Measurements from ENCODE around the gene FAM20C. TPM values are rescaled to one million over a fixed set of nuclear protein-coding genes. Genes with fewer than 3 reads are reported as not detected.

The FAM20C gene
- total RNA-seq, 2 donors from 2014 or later: 32.5 to 106 TPM

DNA sequence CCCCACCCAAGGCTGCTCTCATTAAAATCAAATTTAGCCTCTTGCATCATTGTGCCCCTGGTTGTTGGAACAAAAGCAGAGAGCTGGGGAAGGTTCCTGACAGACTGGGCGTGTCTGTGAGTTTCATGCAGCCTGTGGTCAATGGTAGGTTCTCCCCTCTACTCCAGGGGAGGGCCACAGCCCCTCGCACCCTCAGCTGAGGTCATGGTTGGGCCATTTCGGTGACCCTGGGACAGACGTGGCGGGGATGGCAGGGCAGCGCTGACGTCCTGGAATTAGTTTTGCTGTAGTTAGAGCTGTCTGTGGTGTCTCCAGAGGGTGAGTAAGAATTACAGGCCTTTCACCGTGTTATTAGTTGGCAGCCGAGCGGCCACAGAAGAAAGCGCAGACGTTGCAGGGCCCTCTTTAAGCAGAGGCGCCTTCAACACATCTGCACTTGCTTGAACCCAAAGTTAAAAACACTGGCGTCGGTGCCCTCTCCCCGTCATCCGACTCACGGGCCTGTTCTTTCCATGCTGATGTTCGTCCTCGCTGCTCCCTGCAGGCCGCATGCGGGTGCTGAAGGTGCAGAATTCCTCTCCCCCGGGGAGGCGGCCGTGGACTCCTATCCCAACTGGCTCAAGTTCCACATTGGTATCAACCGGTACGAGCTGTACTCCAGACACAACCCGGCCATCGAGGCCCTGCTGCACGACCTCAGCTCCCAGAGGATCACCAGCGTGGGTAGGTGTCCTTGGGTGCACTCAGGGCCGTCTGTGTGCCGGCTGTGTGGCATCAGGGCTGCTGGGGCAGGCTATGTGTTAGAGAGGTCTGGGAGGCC, 2.8 kb downstream of the FAM20C start:
- Histone ChIP-seq H3K4me3 (peak overlapping the region; percentile 89), H3K9me3 (no peaks in the 10 kb centered on the region), H3K27me3 (replicated peaks; ENCODE audit: insufficient read depth) (no peaks in the 10 kb centered on the region), H3K4me1 (ENCODE audit: control insufficient read depth in 1 of 2, low read depth in 2 of 2) (peaks cover 15 to 59% of the 10 kb centered on the region in 2 donors), H3K27ac (no peak overlapping the region), H3K36me3 (peaks cover 37% of the 10 kb centered on the region)
- ATAC-seq (ENCODE audit: insufficient number of reproducible peaks, low FRiP score, low read depth): no peak
- DNase-seq (ENCODE audit: low spot score): no peak
- TF ChIP-seq, protein P1, sequence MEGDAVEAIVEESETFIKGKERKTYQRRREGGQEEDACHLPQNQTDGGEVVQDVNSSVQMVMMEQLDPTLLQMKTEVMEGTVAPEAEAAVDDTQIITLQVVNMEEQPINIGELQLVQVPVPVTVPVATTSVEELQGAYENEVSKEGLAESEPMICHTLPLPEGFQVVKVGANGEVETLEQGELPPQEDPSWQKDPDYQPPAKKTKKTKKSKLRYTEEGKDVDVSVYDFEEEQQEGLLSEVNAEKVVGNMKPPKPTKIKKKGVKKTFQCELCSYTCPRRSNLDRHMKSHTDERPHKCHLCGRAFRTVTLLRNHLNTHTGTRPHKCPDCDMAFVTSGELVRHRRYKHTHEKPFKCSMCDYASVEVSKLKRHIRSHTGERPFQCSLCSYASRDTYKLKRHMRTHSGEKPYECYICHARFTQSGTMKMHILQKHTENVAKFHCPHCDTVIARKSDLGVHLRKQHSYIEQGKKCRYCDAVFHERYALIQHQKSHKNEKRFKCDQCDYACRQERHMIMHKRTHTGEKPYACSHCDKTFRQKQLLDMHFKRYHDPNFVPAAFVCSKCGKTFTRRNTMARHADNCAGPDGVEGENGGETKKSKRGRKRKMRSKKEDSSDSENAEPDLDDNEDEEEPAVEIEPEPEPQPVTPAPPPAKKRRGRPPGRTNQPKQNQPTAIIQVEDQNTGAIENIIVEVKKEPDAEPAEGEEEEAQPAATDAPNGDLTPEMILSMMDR (IDR thresholded peaks at IDR 0.05): no peak

DNA sequence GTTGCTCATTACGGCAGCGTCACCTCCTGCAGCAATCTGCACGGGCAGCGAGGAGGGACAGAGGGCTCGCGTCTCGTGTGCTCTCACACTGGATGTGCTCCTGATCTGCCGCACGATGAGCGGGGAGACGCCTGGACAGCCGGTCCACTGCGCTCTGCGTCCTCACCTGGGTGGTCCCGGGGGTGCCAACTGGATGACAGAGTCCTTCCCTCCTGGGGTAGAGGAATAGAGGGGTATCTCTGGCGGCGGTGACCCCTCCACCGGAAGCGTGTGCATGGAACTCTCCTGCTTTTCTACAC, 3.4 kb downstream of the FAM20C start:
- Histone ChIP-seq H3K4me1 (ENCODE audit: control insufficient read depth in 1 of 2, low read depth in 2 of 2) (peaks cover 15 to 58% of the 10 kb centered on the region in 2 donors), H3K4me3 (peak overlapping the region; percentile 89), H3K27me3 (replicated peaks; ENCODE audit: insufficient read depth) (no peaks in the 10 kb centered on the region), H3K27ac (no peak overlapping the region), H3K9me3 (no peaks in the 10 kb centered on the region), H3K36me3 (peaks cover 42% of the 10 kb centered on the region)
- DNase-seq (ENCODE audit: low spot score) (no peak), ATAC-seq (ENCODE audit: insufficient number of reproducible peaks, low FRiP score, low read depth) (no peak)
- TF ChIP-seq, protein P1 (IDR thresholded peaks at IDR 0.05): no peak

DNA sequence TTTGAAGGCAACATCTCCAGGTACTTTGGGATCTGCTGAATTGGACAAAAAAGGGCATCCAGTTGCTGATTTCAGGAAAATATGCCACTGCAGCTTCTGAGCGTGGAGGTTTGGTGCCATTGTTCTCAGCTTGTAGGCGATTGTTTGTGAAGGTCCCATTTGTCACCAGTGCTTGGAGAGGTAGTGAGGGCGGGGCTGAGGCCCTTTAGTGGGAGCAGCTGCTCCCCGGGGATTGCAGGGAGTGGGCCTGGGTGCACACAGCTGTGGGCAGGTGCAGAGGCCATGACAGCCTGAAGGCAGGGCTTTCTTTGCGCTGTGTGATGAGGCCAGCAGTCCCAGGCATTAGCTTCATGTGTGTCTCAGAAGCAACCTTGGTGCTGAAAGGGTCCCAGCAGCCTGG, 3.9 kb downstream of the FAM20C start:
- TF ChIP-seq, protein P1 (IDR thresholded peaks at IDR 0.05): no peak
- Histone ChIP-seq H3K27me3 (replicated peaks; ENCODE audit: insufficient read depth) (no peaks in the 10 kb centered on the region), H3K36me3 (peaks cover 45% of the 10 kb centered on the region), H3K4me1 (ENCODE audit: control insufficient read depth in 1 of 2, low read depth in 2 of 2) (peaks cover 15 to 53% of the 10 kb centered on the region in 2 donors), H3K9me3 (no peaks in the 10 kb centered on the region), H3K27ac (no peak overlapping the region), H3K4me3 (no peak overlapping the region)
- ATAC-seq (ENCODE audit: insufficient number of reproducible peaks, low FRiP score, low read depth): no peak
- DNase-seq (ENCODE audit: low spot score): no peak

DNA sequence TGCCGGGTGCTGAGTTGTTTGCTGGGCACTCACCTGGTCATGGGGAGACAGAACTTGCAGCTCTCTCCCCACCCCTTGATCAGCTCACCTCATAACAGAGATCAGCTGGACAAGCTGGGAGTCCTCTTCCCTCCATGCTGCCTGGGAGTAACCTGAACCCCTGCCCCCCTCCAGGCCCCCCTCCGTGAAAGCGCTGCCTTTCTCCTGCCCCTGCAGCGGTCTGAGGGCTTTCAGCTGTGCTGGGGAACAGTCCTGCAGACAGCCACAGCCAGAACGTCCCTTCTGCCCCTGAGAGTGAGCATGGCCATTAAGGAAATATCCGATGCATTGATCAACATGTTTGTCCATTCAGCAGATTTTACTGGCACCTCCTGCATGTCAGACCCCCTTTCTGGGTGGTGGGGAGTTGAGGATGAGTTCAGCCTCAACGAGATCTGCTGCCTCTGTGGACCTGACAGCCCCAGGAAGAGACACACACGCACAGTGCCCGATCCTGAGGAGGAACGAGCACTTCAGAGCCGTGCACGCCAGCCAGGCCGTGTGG, 4.5 kb downstream of the FAM20C start:
- ATAC-seq (ENCODE audit: insufficient number of reproducible peaks, low FRiP score, low read depth) (no peak), DNase-seq (ENCODE audit: low spot score) (no peak)
- Histone ChIP-seq H3K27me3 (replicated peaks; ENCODE audit: insufficient read depth) (no peaks in the 10 kb centered on the region), H3K4me1 (ENCODE audit: control insufficient read depth in 1 of 2, low read depth in 2 of 2) (peaks cover 15 to 50% of the 10 kb centered on the region in 2 donors), H3K4me3 (no peak overlapping the region), H3K27ac (no peak overlapping the region), H3K36me3 (peaks cover 51% of the 10 kb centered on the region), H3K9me3 (no peaks in the 10 kb centered on the region)
- TF ChIP-seq, protein P1 (IDR thresholded peaks at IDR 0.05): no peak

DNA sequence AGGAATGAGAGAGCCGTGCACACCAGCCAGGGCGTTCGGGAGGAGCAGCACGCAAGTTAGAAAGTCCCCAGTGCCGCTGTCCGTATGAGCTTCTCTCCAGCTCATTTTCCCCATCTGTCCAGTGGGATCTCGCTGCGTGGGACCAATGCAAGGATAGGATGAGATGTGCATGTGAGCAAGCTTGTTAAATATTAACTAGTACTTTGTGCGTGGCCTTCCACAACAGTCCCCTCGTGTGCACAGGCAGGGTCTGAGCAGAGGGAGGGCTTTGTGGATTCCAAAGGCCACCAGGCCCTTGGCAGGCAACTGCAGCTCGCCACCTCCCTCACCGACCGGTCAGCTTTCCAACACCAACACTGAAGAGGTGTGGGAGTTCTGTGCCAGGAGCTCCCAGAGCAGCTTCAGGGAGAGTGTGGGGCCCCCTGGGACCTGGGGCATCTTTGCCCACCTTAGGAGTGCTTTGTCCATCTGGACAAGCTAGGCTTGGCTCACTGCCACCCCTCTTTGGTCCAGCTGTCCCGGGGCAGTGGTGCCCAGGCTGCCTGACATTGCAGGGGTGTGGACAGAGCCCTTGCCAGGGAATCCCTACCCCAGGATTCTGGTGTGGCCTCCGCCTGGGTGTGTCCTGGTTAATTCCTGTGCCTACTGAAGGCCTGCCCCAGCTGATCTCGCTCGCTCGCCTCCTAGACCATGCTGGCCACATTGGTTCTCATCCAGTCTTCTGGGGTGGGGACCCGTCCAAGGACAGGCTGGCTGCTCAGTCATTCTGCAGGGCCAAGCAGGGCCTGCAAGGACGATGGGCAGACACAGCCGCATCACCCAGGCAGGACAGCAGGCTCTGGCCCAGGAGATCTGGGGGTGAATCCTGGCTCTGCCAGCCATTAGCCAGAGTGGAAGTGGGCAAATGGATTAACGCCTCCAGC, 5.3 kb downstream of the FAM20C start:
- DNase-seq (ENCODE audit: low spot score) (no peak), ATAC-seq (ENCODE audit: insufficient number of reproducible peaks, low FRiP score, low read depth) (no peak)
- Histone ChIP-seq H3K27me3 (replicated peaks; ENCODE audit: insufficient read depth) (no peaks in the 10 kb centered on the region), H3K27ac (no peak overlapping the region), H3K4me3 (no peak overlapping the region), H3K9me3 (no peaks in the 10 kb centered on the region), H3K4me1 (ENCODE audit: control insufficient read depth in 1 of 2, low read depth in 2 of 2) (peaks cover 15 to 50% of the 10 kb centered on the region in 2 donors), H3K36me3 (peaks cover 53% of the 10 kb centered on the region)
- TF ChIP-seq, protein P1 (IDR thresholded peaks at IDR 0.05): no peak
